HG03378 (cell line): Measurements from ENCODE around the gene ITSN1.

Experiments used
- ATAC-seq: cut with Tn5 transposase; IDR thresholded peaks from one replicate; pipeline ENCODE4 v1.9.1; 2021; ENCODE audit warnings: mild to moderate bottlenecking, moderate library complexity; ENCODE audit not compliant: unreplicated experiment

Gene ITSN1

GRCh38 chr21:33677450-33677849 is 35.1 kb downstream of the ITSN1 start:
- no peak for ATAC-seq

GRCh38 chr21:33680870-33681269 is 38.6 kb downstream of the ITSN1 start:
- no peak for ATAC-seq

GRCh38 chr21:33682992-33683627 is 40.8 kb downstream of the ITSN1 start:
- ATAC-seq = no peak

GRCh38 chr21:33684068-33684467 is 41.8 kb downstream of the ITSN1 start:
- ATAC-seq = no peak

GRCh38 chr21:33684923-33685560 is 42.7 kb downstream of the ITSN1 start:
- ATAC-seq = no peak

GRCh38 chr21:33685613-33686197 is 43.4 kb downstream of the ITSN1 start:
- ATAC-seq = no peak

GRCh38 chr21:33686386-33686785 is 44.1 kb downstream of the ITSN1 start:
- no peak for ATAC-seq

- ATAC-seq = no peak
Observed at GRCh38 chr21:33687634-33688033, 45.3 kb downstream of the ITSN1 start.

- ATAC-seq = no peak
Observed at GRCh38 chr21:33688353-33688752, 46.1 kb downstream of the ITSN1 start.

GRCh38 chr21:33690874-33691273 is 48.6 kb downstream of the ITSN1 start:
- no peak for ATAC-seq

GRCh38 chr21:33691945-33692603 is 49.8 kb downstream of the ITSN1 start:
- no peak for ATAC-seq

- ATAC-seq = no peak
Observed at GRCh38 chr21:33695813-33696212, 53.5 kb downstream of the ITSN1 start.

- ATAC-seq = no peak
Observed at GRCh38 chr21:33696465-33696864, 54.2 kb downstream of the ITSN1 start.

GRCh38 chr21:33698087-33698860 is 56.0 kb downstream of the ITSN1 start:
- ATAC-seq = no peak

- ATAC-seq = no peak
Observed at GRCh38 chr21:33699277-33699676, 57.0 kb downstream of the ITSN1 start.

- ATAC-seq = no peak
Observed at GRCh38 chr21:33700491-33700890, 58.2 kb downstream of the ITSN1 start.

- ATAC-seq = no peak
Observed at GRCh38 chr21:33703750-33704606, 61.7 kb downstream of the ITSN1 start.

- ATAC-seq = no peak
Observed at GRCh38 chr21:33707846-33708245, 65.5 kb downstream of the ITSN1 start.

- no peak for ATAC-seq
Observed at GRCh38 chr21:33708874-33709273, 66.6 kb downstream of the ITSN1 start.
